Liver (tissue), 9 donors: ENCODE data around the gene DEGS2. TPM values are rescaled to one million over a fixed set of nuclear protein-coding genes. Genes with fewer than 3 reads are reported as not detected.

ENCODE experiments used
- DNase-seq: peaks from one replicate; pipeline ENCODE4 v3.0.0-alpha.2; 2017; ENCODE audit warnings: low spot score
- H3K27ac ChIP-seq, 2 donors: one replicate each; pipeline ENCODE4 v1.7.0; 2013; ENCODE audit warnings: inconsistent platforms in 2 of 2, low read length in 2 of 2, control low read depth in 1 of 2, low read depth in 1 of 2, mild to moderate bottlenecking in 1 of 2
- H3K27me3 ChIP-seq, 4 donors: one replicate each; pipeline versions ENCODE4 v1.6.1 to v1.7.0; 2013; ENCODE audit warnings: low read length in 3 of 4, inconsistent platforms in 1 of 4, mild to moderate bottlenecking in 1 of 4, moderate library complexity in 1 of 4; ENCODE audit not compliant: control insufficient read depth in 4 of 4, insufficient read depth in 4 of 4
- H3K36me3 ChIP-seq, 4 donors: one replicate each; pipeline versions ENCODE4 v1.6.1 to v1.7.0; 2013; ENCODE audit warnings: low read length in 3 of 4, mild to moderate bottlenecking in 3 of 4, low read depth in 1 of 4, moderate library complexity in 1 of 4; ENCODE audit not compliant: control insufficient read depth in 4 of 4, insufficient read depth in 3 of 4
- H3K4me1 ChIP-seq, 4 donors: one replicate each; pipeline versions ENCODE4 v1.6.1 to v1.7.0; 2013; ENCODE audit warnings: low read length in 3 of 4, mild to moderate bottlenecking in 3 of 4, moderate library complexity in 1 of 4; ENCODE audit not compliant: control insufficient read depth in 4 of 4, insufficient read depth in 4 of 4
- H3K4me3 ChIP-seq, 3 donors: one replicate each; pipeline versions ENCODE4 v1.6.1 to v1.7.0; 2013; ENCODE audit warnings: low read length in 3 of 3, control low read depth in 1 of 3, low read depth in 1 of 3, mild to moderate bottlenecking in 1 of 3
- H3K9ac ChIP-seq, 2 donors: one replicate each; pipeline ENCODE4 v1.7.0; 2013; ENCODE audit warnings: low read length in 2 of 2, mild to moderate bottlenecking in 2 of 2, moderate library complexity in 2 of 2, control low read depth in 1 of 2, low read depth in 1 of 2
- H3K9me3 ChIP-seq, 4 donors: one replicate each; pipeline versions ENCODE4 v1.6.1 to v1.7.0; 2013; ENCODE audit warnings: low read length in 3 of 4; ENCODE audit not compliant: control insufficient read depth in 4 of 4
- FOXA1 ChIP-seq: IDR thresholded peaks from 2 replicates; pipeline ENCODE4 v1.6.1; 2016; ENCODE audit warnings: antibody characterized with exemption
- GABPA ChIP-seq, 2 donors: IDR thresholded peaks in 1 of 2; conservative IDR thresholded peaks in 1 of 2; 2 replicates each; pipeline ENCODE4 v1.6.1; 2016; ENCODE audit warnings: antibody characterized with exemption in 2 of 2, mild to moderate bottlenecking in 1 of 2, moderate library complexity in 1 of 2
- HNF4A ChIP-seq, 2 donors: conservative IDR thresholded peaks; 2 replicates each; pipeline ENCODE4 v1.6.1; 2016; ENCODE audit warnings: antibody characterized with exemption in 2 of 2, mild to moderate bottlenecking in 2 of 2
- JUND ChIP-seq, 2 donors: IDR thresholded peaks; 2 replicates each; pipeline ENCODE4 v1.6.1; 2016; ENCODE audit warnings: antibody characterized with exemption in 2 of 2
- NR2F2 ChIP-seq: IDR thresholded peaks from 2 replicates; pipeline ENCODE4 v1.6.1; 2016; ENCODE audit warnings: antibody characterized with exemption
- RAD21 ChIP-seq, 2 donors: IDR thresholded peaks; 2 replicates each; pipeline ENCODE4 v1.6.1; 2016; ENCODE audit warnings: antibody characterized with exemption in 2 of 2, mild to moderate bottlenecking in 2 of 2
- RXRA ChIP-seq, 2 donors: IDR thresholded peaks; 2 replicates each; pipeline ENCODE4 v1.6.1; 2017 to 2018; ENCODE audit warnings: antibody characterized with exemption in 2 of 2, mild to moderate bottlenecking in 1 of 2
- SP1 ChIP-seq: IDR thresholded peaks from 2 replicates; pipeline ENCODE4 v1.6.1; 2018; ENCODE audit warnings: antibody characterized with exemption, mild to moderate bottlenecking
- TAF1 ChIP-seq: conservative IDR thresholded peaks from 2 replicates; pipeline ENCODE4 v1.6.1; 2016; ENCODE audit warnings: antibody characterized with exemption, mild to moderate bottlenecking
- WGBS: extraction: QIAGEN DNeasy Blood & Tissue Kit; methylation state at CpG from one replicate; pipeline ENCODE4 v1.1.7; 2013; 5-methylcytosine and 5-hydroxymethylcytosine counted together
- polyA plus RNA-seq, 2 donors: library from polyadenylated mRNA; stranded (reverse) in 1 of 2; unstranded in 1 of 2; fragments of 200-250 nt in 1 of 2; fragments of >200 nt in 1 of 2; fragmentation: Nextera tagmentation in 1 of 2; extraction: Ambion mirVana in 1 of 2; gene quantifications; one replicate each; pipeline versions ENCODE4 v1.2.1 to v1.2.3, GENCODE V29; 2013 to 2015
- total RNA-seq, 2 donors: library from RNA; depleted of rRNA; stranded (reverse); fragments of >200 nt; gene quantifications; one replicate each; pipeline ENCODE4 v1.2.3, GENCODE V29; 2014
- TF ChIP-seq, protein P1 (sequence below): IDR thresholded peaks from 2 replicates; pipeline ENCODE4 v1.6.1; 2016; ENCODE audit warnings: antibody characterized with exemption
- TF ChIP-seq, protein P2 (sequence below): IDR thresholded peaks from 2 replicates; pipeline ENCODE4 v1.6.1; 2016; ENCODE audit warnings: antibody characterized with exemption
- TF ChIP-seq, protein P3 (sequence below): fragments of 150-350 bp; IDR thresholded peaks from 2 replicates; pipeline ENCODE4 v1.5.1; 2017; ENCODE audit warnings: improper control_type of control experiment, low read depth, low read length; ENCODE audit not compliant: missing input control
- TF ChIP-seq, protein P4 (sequence below): IDR thresholded peaks from 2 replicates; pipeline ENCODE4 v1.6.1; 2016; ENCODE audit warnings: antibody characterized with exemption
- donor health status: healthy.
- donor health status: healthy.
- donor health status: healthy.
- donor health status: healthy.
- donor health status: healthy.

The DEGS2 gene
- total and polyA plus RNA-seq, 4 donors: 0.13 to 0.42 (median 0.27) TPM

DNA sequence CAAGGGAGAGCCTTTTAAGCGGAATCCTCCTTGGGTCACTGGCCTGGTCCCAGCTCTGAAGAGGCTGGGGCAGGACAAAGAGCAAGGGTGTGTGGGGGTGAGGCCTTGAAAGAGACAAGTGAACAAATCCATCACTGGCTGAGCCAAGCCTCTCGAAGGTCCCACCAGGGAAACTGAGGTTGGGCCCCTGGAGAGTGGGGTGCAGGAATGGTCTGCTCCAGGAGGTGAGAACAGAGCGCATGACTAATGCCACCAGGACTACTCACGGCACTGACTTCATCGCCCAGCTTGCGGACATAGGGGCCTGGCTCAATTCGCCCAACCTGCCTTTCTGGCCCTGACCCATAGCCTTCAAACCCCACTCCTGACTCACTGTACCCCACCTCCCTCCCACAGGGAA, 19.2 kb upstream of the DEGS2 start:
- WGBS: 99% methylated on average over 7 of the region's 7 CpGs
- Histone ChIP-seq H3K9ac (no peak overlapping the region), H3K36me3 (no peaks in the 10 kb centered on the region), H3K4me1 (no peaks in the 10 kb centered on the region), H3K9me3 (no peaks in the 10 kb centered on the region), H3K27me3 (no peaks in the 10 kb centered on the region), H3K27ac (no peak overlapping the region), H3K4me3 (no peak overlapping the region)
- TF ChIP-seq HNF4A (conservative IDR thresholded peaks at IDR 0.05) (no peak), GABPA (IDR thresholded peaks at IDR 0.05 in 1 of 2, conservative IDR thresholded peaks at IDR 0.05 in 1 of 2) (no peak), JUND (IDR thresholded peaks at IDR 0.05) (no peak), SP1 (no peak), NR2F2 (no peak), FOXA1 (no peak), RXRA (IDR thresholded peaks at IDR 0.05) (no peak)
- TF ChIP-seq, protein P1, sequence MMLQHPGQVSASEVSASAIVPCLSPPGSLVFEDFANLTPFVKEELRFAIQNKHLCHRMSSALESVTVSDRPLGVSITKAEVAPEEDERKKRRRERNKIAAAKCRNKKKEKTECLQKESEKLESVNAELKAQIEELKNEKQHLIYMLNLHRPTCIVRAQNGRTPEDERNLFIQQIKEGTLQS: no peak
- TF ChIP-seq, protein P2, sequence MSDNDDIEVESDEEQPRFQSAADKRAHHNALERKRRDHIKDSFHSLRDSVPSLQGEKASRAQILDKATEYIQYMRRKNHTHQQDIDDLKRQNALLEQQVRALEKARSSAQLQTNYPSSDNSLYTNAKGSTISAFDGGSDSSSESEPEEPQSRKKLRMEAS: no peak
- TF ChIP-seq, protein P3, sequence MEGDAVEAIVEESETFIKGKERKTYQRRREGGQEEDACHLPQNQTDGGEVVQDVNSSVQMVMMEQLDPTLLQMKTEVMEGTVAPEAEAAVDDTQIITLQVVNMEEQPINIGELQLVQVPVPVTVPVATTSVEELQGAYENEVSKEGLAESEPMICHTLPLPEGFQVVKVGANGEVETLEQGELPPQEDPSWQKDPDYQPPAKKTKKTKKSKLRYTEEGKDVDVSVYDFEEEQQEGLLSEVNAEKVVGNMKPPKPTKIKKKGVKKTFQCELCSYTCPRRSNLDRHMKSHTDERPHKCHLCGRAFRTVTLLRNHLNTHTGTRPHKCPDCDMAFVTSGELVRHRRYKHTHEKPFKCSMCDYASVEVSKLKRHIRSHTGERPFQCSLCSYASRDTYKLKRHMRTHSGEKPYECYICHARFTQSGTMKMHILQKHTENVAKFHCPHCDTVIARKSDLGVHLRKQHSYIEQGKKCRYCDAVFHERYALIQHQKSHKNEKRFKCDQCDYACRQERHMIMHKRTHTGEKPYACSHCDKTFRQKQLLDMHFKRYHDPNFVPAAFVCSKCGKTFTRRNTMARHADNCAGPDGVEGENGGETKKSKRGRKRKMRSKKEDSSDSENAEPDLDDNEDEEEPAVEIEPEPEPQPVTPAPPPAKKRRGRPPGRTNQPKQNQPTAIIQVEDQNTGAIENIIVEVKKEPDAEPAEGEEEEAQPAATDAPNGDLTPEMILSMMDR: no peak
- DNase-seq: no peak

DNA sequence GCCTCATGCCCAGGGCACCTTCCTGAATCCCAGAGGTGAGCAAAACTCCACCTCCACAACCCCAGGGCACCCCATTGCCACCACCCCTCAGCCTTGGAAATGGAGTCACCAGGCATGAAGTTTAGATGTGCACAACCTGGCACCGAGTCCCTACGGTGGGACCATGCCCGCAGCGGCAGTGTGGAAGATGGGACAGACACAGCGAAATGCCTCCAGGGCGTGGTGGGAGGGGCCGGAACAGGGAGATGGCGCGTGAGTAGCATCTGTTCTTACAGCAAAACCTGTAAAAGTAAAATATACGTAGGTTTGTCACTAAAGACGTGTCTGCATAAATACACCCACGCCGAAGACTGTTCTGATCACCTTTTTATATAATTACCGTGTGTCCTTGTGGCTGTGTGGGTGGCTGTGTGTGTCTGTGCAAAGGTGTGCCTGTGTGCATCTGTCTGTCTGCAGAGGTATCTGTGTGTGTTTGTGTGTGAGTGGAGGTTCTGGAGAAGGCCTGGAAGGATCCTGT, 17.4 kb upstream of the DEGS2 start:
- no peak for TF ChIP-seq RAD21 (IDR thresholded peaks at IDR 0.05)
- TF ChIP-seq, protein P3: no peak
- no peak for TF ChIP-seq HNF4A (conservative IDR thresholded peaks at IDR 0.05)
- TF ChIP-seq, protein P4, sequence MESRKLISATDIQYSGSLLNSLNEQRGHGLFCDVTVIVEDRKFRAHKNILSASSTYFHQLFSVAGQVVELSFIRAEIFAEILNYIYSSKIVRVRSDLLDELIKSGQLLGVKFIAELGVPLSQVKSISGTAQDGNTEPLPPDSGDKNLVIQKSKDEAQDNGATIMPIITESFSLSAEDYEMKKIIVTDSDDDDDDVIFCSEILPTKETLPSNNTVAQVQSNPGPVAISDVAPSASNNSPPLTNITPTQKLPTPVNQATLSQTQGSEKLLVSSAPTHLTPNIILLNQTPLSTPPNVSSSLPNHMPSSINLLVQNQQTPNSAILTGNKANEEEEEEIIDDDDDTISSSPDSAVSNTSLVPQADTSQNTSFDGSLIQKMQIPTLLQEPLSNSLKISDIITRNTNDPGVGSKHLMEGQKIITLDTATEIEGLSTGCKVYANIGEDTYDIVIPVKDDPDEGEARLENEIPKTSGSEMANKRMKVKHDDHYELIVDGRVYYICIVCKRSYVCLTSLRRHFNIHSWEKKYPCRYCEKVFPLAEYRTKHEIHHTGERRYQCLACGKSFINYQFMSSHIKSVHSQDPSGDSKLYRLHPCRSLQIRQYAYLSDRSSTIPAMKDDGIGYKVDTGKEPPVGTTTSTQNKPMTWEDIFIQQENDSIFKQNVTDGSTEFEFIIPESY: no peak
- no peak for TF ChIP-seq GABPA (IDR thresholded peaks at IDR 0.05 in 1 of 2, conservative IDR thresholded peaks at IDR 0.05 in 1 of 2)
- TF ChIP-seq, protein P2: no peak
- no peak for TF ChIP-seq TAF1
- no peaks in the 10 kb centered on the region for H3K9me3 ChIP-seq
- WGBS: 93% methylated on average over 14 of the region's 14 CpGs

More for the DNA sequence above, 17.4 kb upstream of the DEGS2 start:
- no peaks in the 10 kb centered on the region for H3K4me1 ChIP-seq
- H3K27ac ChIP-seq: no peak overlapping the region
- no peak overlapping the region for H3K9ac ChIP-seq
- no peak for DNase-seq
- no peaks in the 10 kb centered on the region for H3K36me3 ChIP-seq
- H3K27me3 ChIP-seq: no peaks in the 10 kb centered on the region
- no peak overlapping the region for H3K4me3 ChIP-seq
